ENCODE data around the gene CAD.

CAD gene

GRCh38 chr2:27220091-27220490 is 2.9 kb downstream of the CAD start:
- intact Hi-C loops (cut with DNase I): no loop called here
- peak in 1 of 10 donors; percentile 41 for DNase-seq

- intact Hi-C loops (cut with DNase I): no loop called here
- peak in 1 of 10 donors; percentile 24 for DNase-seq
Observed at GRCh38 chr2:27221166-27221565, 4.0 kb downstream of the CAD start.

GRCh38 chr2:27222407-27222806 is 5.2 kb downstream of the CAD start:
- intact Hi-C loops (cut with DNase I): no loop called here
- peak in 1 of 10 donors; percentile 54 for DNase-seq

DNA sequence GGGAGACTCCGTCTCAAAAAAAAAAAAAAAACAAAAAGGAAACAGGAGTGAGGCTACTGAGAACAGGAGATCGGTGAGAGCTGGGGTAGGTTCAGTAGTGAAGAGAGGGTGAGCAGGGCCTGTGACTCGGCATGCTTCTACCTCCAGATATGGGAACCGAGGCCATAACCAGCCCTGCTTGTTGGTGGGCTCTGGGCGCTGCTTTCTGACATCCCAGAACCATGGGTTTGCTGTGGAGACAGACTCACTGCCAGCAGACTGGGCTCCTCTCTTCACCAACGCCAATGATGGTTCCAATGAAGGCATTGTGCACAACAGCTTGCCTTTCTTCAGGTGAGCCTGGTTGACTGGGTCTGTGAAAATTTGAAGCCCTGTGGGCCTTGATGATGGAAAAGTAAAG is 6.2 kb downstream of the CAD start:
- DNase-seq: peak in 2 of 10 donors; percentile 7 to 67
- intact Hi-C loops (cut with DNase I): no loop called here

GRCh38 chr2:27225526-27225925 is 8.4 kb downstream of the CAD start:
- peak in 1 of 10 donors; percentile 66 for DNase-seq
- intact Hi-C loops (cut with DNase I): no loop called here

DNA sequence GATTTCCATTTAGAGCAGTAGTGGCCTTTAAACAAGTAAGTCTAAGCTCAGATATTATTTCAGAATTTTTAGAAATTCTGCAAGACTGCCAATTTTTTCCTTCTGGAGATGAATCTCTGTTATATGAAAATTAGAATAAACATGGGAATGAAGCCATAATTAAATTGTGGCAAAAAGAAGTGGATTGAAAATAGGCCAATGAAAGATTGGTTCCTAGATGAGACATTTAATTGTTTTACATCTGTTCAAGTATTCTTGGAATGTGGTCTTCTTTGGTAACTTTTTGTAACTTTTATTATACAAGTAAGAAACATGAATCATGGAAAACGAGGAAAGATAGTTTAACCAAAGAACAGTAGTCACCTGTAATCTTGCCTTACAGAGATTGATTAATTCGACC is 10.3 kb downstream of the CAD start:
- intact Hi-C loops (cut with DNase I): no loop called here
- no peak for DNase-seq

DNA sequence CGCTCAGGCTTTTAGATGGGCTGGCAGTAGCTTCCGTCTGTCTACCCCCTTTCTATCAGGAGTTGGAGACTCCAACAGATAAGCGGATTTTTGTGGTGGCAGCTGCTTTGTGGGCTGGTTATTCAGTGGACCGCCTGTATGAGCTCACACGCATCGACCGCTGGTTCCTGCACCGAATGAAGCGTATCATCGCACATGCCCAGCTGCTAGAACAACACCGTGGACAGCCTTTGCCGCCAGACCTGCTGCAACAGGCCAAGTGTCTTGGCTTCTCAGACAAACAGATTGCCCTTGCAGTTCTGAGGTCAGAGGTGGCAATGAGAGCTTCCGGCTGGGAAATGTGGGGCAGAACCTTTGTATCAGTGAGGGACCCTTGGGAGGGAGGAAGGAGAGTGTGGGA is 14.8 kb downstream of the CAD start:
- DNase-seq: peak in 1 of 10 donors; percentile 54
- intact Hi-C loops (cut with DNase I): no loop called here

- intact Hi-C loops (cut with DNase I): no loop called here
- peak in 1 of 10 donors; percentile 73 for DNase-seq
Observed at GRCh38 chr2:27233341-27233740, 16.2 kb downstream of the CAD start.

- peak in 2 of 10 donors; percentile 67 to 80 for DNase-seq
- intact Hi-C loops (cut with DNase I): no loop called here
Observed at GRCh38 chr2:27236136-27236535, 19.0 kb downstream of the CAD start.

DNA sequence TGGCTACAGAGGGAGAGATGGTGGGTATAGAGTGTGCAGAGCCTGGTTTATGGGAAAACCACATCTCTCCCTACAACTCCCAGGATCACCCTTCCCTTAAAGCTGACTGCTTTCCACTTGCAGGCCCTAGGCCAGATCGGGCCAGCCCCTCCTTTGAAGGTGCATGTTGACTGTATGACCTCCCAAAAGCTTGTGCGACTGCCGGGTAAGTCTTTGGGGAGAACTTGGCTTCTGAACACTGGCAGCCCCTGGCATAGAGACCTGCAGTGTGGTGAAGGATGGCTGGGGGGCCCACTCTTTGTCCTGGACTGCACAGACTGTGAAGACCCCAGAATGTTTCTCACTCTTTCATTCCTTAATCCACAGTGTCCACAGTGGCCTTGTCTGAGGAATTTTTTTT is 19.5 kb downstream of the CAD start:
- intact Hi-C loops (cut with DNase I): no loop called here
- peak in 2 of 10 donors; percentile 20 to 41 for DNase-seq

DNA sequence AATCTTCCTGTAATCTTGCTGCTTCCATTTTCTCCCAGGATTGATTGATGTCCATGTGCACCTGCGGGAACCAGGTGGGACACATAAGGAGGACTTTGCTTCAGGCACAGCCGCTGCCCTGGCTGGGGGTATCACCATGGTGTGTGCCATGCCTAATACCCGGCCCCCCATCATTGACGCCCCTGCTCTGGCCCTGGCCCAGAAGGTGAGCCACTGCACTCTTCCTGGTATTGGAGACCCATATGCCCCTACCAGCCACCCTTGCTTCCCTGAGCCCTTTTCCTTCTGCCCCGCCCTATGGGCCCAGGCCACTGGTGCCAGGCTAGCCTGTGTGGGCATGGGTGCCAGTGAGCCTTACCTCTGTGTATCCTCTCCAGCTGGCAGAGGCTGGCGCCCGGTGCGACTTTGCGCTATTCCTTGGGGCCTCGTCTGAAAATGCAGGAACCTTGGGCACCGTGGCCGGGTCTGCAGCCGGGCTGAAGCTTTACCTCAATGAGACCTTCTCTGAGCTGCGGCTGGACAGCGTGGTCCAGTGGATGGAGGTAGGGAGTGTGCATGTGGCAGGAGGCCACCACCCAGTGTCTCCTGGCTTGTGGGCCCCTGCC is 20.3 kb downstream of the CAD start:
- DNase-seq: peak in 2 of 10 donors; percentile 69 to 75
- intact Hi-C loops (cut with DNase I): no loop called here

- DNase-seq: peak in 2 of 10 donors; percentile 64 to 67
- intact Hi-C loops (cut with DNase I): no loop called here
Observed at GRCh38 chr2:27238976-27239375, 21.8 kb downstream of the CAD start.

- intact Hi-C loops (cut with DNase I): no loop called here
- DNase-seq: peak in 1 of 10 donors; percentile 65
Observed at GRCh38 chr2:27240406-27240805, 23.2 kb downstream of the CAD start.

DNA sequence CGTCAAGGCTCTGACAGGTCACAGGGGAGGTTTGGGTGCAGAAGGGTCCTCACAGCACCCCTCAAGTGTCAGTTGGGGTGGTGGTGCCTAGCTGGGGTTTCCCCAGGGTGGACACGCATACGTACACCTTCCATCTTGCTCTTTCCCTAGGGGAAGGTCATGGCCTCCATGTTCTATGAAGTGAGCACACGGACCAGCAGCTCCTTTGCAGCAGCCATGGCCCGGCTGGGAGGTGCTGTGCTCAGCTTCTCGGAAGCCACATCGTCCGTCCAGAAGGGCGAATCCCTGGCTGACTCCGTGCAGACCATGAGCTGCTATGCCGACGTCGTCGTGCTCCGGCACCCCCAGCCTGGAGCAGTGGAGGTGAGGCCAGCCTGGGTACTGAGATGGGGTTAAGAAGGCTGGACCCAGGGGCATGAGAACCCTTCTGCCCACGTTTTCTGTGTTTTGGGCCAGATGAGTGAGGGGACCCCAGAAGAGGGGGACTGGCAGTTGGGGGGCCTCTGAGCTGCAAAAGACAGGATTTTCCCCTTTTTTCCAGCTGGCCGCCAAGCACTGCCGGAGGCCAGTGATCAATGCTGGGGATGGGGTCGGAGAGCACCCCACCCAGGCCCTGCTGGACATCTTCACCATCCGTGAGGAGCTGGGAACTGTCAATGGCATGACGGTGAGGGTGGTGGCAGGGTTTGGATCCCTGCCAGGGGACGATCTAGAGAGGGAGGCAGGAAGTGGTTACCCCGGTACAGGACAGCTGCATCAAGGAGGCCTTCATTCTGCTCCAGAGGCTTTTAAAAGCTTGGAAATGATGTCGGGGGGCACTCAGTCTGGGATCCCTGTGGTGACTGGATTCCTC is 24.8 kb downstream of the CAD start:
- intact Hi-C loops (cut with DNase I): no loop called here
- peak in 2 of 10 donors; percentile 70 to 74 for DNase-seq

DNA sequence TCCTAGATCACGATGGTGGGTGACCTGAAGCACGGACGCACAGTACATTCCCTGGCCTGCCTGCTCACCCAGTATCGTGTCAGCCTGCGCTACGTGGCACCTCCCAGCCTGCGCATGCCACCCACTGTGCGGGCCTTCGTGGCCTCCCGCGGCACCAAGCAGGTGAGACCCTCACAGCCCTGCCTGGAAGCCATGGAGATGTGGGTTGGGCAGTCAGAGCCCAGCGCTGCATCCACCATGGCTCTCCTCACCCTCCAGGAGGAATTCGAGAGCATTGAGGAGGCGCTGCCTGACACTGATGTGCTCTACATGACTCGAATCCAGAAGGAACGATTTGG is 25.4 kb downstream of the CAD start:
- intact Hi-C loops (cut with DNase I): no loop called here
- DNase-seq: peak in 1 of 10 donors; percentile 49

DNA sequence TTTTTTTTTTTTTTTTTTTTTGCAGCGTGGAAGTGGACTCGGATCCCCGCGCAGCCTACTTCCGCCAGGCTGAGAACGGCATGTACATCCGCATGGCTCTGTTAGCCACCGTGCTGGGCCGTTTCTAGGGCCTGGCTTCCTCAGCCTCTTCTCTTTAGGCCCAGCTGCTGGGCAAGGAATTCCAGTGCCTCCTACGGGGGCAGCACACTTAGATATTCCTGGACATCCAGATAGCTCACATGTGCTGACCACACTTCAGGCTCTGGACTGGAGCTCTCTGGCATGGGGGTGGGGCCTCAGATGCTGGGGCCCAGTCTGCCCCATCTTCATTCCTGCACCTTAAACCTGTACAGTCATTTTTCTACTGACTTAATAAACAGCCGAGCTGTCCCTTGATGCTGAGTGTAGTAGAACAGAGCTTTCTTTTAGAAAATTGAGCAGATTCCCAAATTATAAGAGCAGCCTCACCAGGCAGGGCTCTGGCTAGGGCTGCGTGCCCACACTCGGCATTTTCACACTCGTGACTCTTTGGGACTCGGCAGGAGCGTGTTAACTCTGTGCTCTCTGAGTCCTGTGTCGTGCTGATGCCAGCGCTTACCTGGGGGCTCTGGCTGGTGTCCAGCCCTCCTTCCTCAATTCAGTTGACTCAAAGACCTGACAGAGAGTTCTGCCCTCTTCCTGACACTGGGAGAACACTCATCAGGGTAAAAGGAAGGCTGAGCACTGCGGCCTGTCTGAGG is 26.4 kb downstream of the CAD start:
- DNase-seq: peak in 2 of 10 donors; percentile 73 to 77
- intact Hi-C loops (cut with DNase I): no loop called here

- intact Hi-C loops (cut with DNase I): no loop called here
- DNase-seq: peak in 2 of 10 donors; percentile 3 to 8
Observed at GRCh38 chr2:27245116-27245515, 27.9 kb downstream of the CAD start.

- DNase-seq: no peak
- intact Hi-C loops (cut with DNase I): no loop called here
Observed at GRCh38 chr2:27245626-27246025, 28.5 kb downstream of the CAD start.

DNA sequence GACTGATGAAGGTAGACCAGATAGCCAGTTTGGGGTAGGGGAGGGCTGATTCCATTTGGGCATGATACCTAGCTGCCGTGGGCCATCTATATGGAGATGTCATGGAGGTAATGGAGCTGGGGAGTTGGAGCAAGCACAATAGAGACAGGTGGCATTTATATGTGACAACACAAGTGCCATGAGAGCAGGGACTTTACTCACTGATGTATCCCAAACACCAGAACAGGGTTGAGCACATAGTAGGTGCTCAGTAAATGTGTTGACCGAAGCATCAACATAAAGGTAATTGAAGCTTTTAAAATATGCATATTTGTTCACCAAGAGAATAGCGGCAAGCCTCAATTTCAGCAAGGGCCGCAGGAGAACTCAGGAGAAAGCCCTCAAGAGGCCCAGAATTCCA is 30.7 kb downstream of the CAD start:
- peak in 2 of 10 donors; percentile 12 to 19 for DNase-seq
- intact Hi-C loops (cut with DNase I): no loop called here

DNA sequence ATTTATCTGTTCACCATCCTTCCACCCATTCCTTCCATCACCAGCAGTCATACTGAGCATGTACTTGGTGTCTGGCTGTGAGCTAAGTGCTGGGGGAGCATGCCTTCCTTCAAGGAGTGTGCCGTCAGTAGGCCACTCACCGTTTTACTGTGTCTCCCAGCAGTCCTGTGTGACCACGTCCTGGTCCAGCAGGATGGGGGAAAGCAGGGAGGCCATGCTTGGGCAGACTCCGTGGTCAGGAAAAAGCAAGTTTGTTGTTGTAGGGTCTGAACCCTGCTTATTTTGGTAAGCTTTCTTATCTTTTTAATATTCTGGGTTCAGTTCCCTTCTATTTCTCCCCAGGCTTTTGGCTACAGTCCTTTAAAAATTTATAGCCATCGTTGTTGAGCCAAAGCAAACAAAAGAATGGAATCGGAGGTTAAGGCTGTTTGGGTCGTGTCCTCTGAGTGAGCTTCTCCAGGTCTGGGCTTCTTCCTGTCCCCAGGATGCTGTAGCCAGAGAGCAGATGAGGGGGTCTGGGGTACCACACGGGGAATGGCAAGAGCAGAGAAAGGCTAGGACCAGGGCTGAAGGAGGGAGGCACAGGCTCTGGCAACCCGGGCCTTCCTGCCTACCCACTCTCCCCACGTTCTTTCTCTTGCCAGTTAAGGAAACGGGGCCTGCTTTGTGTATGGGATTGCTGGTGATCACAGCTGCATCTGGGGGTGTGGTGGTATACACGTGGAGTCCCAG is 32.2 kb downstream of the CAD start:
- peak in 2 of 10 donors; percentile 47 to 70 for DNase-seq
- intact Hi-C loops (cut with DNase I): no loop called here

Data from posterior cingulate gyrus (tissue), 11 donors.